ENCODE results near the gene EDN1.

DNA sequence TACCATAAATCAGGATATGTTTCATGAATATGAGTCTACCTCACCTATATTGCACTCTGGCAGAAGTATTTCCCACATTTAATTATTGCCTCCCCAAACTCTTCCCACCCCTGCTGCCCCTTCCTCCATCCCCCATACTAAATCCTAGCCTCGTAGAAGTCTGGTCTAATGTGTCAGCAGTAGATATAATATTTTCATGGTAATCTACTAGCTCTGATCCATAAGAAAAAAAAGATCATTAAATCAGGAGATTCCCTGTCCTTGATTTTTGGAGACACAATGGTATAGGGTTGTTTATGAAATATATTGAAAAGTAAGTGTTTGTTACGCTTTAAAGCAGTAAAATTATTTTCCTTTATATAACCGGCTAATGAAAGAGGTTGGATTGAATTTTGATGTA, 6.4 kb downstream of the EDN1 start:
- TF ChIP-seq, protein P1, sequence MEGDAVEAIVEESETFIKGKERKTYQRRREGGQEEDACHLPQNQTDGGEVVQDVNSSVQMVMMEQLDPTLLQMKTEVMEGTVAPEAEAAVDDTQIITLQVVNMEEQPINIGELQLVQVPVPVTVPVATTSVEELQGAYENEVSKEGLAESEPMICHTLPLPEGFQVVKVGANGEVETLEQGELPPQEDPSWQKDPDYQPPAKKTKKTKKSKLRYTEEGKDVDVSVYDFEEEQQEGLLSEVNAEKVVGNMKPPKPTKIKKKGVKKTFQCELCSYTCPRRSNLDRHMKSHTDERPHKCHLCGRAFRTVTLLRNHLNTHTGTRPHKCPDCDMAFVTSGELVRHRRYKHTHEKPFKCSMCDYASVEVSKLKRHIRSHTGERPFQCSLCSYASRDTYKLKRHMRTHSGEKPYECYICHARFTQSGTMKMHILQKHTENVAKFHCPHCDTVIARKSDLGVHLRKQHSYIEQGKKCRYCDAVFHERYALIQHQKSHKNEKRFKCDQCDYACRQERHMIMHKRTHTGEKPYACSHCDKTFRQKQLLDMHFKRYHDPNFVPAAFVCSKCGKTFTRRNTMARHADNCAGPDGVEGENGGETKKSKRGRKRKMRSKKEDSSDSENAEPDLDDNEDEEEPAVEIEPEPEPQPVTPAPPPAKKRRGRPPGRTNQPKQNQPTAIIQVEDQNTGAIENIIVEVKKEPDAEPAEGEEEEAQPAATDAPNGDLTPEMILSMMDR (IDR thresholded peaks at IDR 0.05): no peak
- no peak for TF ChIP-seq POLR2A (IDR thresholded peaks at IDR 0.05)

All from sigmoid colon (tissue), 3 donors.